AG04449 (cell line): ENCODE measurements around the gene CACNA2D3.

Source experiments
- CTCF ChIA-PET: fragments of 350-600 bp; formaldehyde crosslinking; extraction: SDS; loops from one replicate; lab custom pipeline; 2021; ENCODE audit warnings: antibody characterized with exemption; lab: Yijun Ruan, JAX
- POLR2A ChIA-PET: fragments of 400-600, 350-600 bp; formaldehyde crosslinking; extraction: SDS; loops from one replicate; lab custom pipeline; 2020; ENCODE audit warnings: antibody characterized with exemption, inconsistent platforms; lab: Yijun Ruan, JAX
- DNase-seq: peaks from one replicate; pipeline ENCODE4 v3.0.0-alpha.2; 2010; ENCODE audit warnings: low read depth, low spot score
- H3K4me3 ChIP-seq: 2 replicates; pipeline ENCODE4 v1.5.1; 2011; ENCODE audit warnings: low read depth, mild to moderate bottlenecking, control low read depth, low read length
- CTCF ChIP-seq: IDR thresholded peaks from one replicate; pipeline ENCODE4 v1.5.1; 2011; ENCODE audit warnings: mild to moderate bottlenecking, moderate library complexity, low read length, control low read depth, inconsistent platforms; ENCODE audit not compliant: insufficient read depth; ENCODE audit errors: missing control alignments

CACNA2D3 gene

DNA sequence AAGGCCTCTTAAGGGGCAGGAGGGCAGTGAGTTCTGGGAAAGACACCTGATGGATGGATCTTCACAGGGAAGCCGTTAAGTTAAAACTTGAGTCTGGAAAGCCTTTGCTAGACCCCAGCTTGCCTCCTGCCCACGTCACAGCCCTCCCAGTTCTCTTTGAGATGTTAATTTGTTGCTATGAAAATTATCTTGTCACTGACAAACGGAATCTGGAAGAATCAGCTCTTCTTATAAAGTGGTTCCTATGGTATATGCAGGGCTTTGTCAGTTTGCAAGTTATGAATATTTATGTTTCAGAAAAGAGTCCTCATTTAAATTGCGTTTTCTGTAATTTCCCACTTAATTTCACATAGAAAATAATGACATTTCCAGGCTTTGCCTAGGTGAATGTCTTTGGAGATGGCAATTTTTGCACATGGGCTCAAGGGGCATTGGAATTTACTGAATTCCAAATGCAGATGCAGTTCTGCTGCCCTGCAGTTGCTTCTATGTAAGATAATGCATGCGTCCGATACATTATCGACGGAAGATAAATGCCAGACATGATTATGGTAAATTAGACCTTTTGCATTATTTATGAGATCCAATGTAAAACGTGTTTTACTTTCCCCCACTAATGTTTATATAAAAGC, 74.1 kb downstream of the CACNA2D3 start:
- POLR2A ChIA-PET: no interaction called here
- CTCF ChIA-PET: no interaction called here

DNA sequence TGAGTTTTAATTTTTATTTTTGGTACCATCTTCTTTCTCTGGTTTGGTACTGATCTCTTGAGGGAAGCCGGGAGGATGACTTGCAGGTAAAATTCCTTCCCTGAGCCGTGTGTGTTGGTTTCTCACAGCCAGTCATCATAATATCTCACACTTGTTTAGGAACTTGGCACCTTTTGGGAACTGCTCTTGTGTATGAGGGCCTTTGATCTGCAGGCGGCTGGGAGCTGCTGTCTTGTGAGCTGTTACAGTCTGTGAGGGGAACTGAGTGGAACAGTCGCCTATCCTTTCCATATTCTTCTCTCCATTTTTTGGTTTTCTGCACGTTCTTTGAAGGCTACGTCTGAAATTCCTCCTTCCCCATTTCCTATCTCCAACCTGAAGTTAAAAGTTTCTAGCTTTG, 75.2 kb downstream of the CACNA2D3 start:
- ChIA-PET CTCF (no interaction called here), POLR2A (no interaction called here)
- DNase-seq: no peak
- no peak for TF ChIP-seq CTCF
- H3K4me3 ChIP-seq: no peak overlapping the region

More for the DNA sequence above, 74.1 kb downstream of the CACNA2D3 start:
- no peak overlapping the region for H3K4me3 ChIP-seq
- TF ChIP-seq CTCF: no peak
- no peak for DNase-seq

DNA sequence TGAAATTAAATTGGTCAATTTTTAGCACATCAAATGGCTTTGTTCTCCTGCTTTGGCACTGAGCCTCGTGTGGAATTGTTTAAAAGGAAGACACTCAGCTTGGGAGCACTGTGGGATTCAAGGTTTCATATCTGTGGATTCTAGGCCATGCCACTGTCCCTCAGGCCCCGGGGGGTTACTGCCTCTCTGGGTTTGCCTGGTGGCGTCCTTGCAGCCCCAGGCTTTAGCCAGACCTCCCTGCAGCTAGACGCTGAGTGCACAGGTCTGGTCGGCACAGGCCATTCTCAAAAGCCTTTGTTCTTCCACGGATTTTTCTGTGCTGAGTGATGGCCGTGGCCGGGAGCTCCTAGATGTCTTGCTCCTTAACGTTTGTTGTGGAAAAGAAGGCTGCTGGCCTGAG, 76.2 kb downstream of the CACNA2D3 start:
- no peak for DNase-seq
- H3K4me3 ChIP-seq: no peak overlapping the region
- CTCF ChIA-PET: no interaction called here
- POLR2A ChIA-PET: no interaction called here
- TF ChIP-seq CTCF: no peak

- DNase-seq: no peak
- no peak overlapping the region for H3K4me3 ChIP-seq
- ChIA-PET CTCF (no interaction called here), POLR2A (no interaction called here)
- TF ChIP-seq CTCF: no peak
These were observed 79.7 kb downstream of the CACNA2D3 start for GRCh38 chr3:54202054-54202453.

GRCh38 chr3:54202651-54203248, 80.4 kb downstream of the CACNA2D3 start:
- ChIA-PET POLR2A (no interaction called here), CTCF (no interaction called here)
- TF ChIP-seq CTCF: no peak
- DNase-seq: no peak
- no peak overlapping the region for H3K4me3 ChIP-seq

DNA sequence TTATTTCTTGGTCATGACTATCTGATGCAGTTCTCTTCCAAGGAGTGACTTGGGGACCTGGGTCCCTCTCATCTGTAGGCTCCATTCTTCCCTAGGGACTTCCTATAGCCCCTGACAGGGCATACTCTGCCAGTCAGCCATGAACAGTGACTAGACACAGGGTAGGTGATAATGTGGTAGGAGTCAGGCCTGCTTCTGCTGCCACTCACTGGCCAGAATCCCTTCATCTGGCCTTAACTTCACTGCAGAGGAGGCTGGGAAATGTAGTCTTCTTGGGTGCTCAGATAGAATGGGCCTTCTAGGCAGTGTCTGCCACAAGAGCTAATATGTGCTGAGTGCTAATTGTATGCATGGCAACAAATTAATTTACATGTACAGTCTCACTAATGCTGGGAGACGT, 84.5 kb downstream of the CACNA2D3 start:
- no peak for TF ChIP-seq CTCF
- H3K4me3 ChIP-seq: no peak overlapping the region
- ChIA-PET CTCF (no interaction called here), POLR2A (no interaction called here)
- no peak for DNase-seq
